NCI-H128 (cell line): ENCODE data around the gene MIF4GD.

Experiments
- DNase-seq: peaks from one replicate; lab custom pipeline; 2025; ENCODE audit not compliant: unreplicated experiment; lab: John Stamatoyannopoulos, UW

The MIF4GD gene

GRCh38 chr17:75238020-75238580, 32.9 kb downstream of the MIF4GD start:
- no peak for DNase-seq

- no peak for DNase-seq
Measured at GRCh38 chr17:75237100-75238014, 33.7 kb downstream of the MIF4GD start.

GRCh38 chr17:75232786-75233185, 38.2 kb downstream of the MIF4GD start:
- DNase-seq = no peak

- no peak for DNase-seq
Measured at GRCh38 chr17:75231741-75232464, 39.1 kb downstream of the MIF4GD start.

- no peak for DNase-seq
Measured at GRCh38 chr17:75231071-75231470, 40.0 kb downstream of the MIF4GD start.

GRCh38 chr17:75228847-75229246, 42.2 kb downstream of the MIF4GD start:
- no peak for DNase-seq

GRCh38 chr17:75228305-75228704, 42.7 kb downstream of the MIF4GD start:
- no peak for DNase-seq

GRCh38 chr17:75227729-75228128, 43.3 kb downstream of the MIF4GD start:
- DNase-seq = no peak

- DNase-seq = no peak
Measured at GRCh38 chr17:75225016-75225415, 46.0 kb downstream of the MIF4GD start.

- DNase-seq = no peak
Measured at GRCh38 chr17:75219815-75220214, 51.2 kb downstream of the MIF4GD start.

- no peak for DNase-seq
Measured at GRCh38 chr17:75218131-75218530, 52.9 kb downstream of the MIF4GD start.
